Stimulated activated CD4-positive, alpha-beta T cell treated with anti-CD3 and anti-CD28 coated beads, Interleukin-15, amount 100 ng/mL, for 48 hours (primary cell): ENCODE measurements around the gene MYLK.

ENCODE experiments used
- DNase-seq, 2 donors: peaks; one replicate each; pipeline ENCODE4 v3.0.0-alpha.2; 2020; ENCODE audit warnings: low read depth in 2 of 2

The MYLK gene

DNA sequence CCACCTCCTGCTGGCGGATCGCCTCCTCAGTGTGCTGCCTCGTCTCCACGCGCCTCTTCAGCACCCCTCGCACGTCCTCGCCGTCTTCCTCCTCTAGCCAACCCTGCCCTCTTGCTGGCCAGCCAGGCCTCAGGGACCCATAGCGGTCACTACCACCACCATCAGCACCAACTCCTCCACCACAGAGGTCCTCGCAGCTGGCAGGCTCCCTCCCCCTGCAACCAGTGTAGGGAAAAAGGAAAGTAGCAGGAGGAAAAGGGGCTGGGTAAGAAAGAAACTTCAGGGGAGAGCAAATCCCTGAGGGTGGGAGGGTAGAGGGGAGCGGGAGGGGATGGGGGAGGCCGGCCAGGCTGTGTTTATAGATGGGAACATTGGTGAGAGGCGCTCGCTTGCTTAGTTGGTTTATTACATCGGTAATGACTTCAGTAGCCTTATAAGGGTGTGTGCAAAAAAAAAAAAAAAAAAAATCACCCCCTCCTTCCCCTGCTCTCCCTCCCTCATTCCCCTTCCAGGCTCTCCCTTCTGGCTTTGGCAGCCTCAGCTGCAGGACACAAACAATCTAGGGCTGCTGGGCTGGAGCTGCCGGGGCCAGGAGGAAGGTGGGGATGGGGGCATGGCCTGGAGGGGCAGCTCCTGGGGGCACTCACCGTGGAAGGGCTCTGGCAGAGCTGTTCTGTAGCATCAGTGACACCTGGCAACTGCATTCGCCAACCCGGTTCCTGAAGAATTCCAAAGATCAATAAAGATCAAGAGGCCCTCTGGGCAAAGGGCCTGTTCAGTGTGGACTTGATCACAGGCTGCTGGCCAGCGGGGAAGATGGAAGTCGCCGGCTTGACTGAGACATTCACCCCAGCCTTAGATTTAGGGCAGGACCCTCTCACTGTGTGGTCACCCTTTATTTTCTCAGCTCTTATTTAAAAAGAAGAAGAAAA is 183.1 kb downstream of the MYLK start:
- DNase-seq, result no peak

GRCh38 chr3:123698813-123699212 is 185.3 kb downstream of the MYLK start:
- no peak for DNase-seq

DNA sequence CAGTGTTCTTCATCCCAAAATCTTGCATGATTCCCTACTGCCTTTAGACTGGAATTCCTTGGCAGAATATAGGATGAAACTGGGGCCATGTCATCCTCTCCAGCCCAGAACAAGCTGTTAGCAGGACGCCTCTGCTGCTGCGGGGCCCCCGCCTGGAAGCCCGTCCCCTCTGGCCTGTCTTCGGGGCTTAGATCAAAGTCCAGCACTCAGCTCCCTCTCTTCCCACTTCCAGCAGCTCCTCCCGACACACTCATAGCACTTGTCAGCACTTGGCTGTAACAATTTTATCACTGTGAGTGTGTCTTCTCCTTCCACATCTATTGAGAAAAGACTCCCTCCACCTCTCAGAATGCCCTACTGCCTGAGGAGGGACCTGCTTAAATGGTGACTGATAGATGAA is 187.3 kb downstream of the MYLK start:
- DNase-seq, result no peak

- no peak for DNase-seq
Measured at GRCh38 chr3:123695731-123696640, 188.1 kb downstream of the MYLK start.

DNA sequence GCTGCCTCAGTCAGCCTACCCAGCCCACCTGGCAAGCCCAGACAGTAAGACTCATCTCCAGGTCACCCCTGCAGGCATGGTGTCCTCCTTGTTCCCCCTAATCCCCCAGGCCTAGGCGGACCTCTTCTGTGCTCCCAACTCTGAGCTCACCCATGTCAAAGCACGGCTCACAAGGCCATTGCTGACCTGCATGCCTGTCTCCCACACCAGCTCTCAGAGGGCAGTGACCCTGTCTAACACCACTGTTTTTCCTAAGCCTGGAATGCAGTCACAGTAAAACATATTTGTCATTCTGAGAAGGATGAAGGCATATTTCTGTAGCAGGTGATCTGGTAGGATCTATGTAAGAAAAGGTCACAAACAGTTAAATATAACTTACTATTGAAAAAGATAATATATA is 189.0 kb downstream of the MYLK start:
- DNase-seq, result no peak

GRCh38 chr3:123694366-123695087 is 189.6 kb downstream of the MYLK start:
- DNase-seq, result no peak

DNA sequence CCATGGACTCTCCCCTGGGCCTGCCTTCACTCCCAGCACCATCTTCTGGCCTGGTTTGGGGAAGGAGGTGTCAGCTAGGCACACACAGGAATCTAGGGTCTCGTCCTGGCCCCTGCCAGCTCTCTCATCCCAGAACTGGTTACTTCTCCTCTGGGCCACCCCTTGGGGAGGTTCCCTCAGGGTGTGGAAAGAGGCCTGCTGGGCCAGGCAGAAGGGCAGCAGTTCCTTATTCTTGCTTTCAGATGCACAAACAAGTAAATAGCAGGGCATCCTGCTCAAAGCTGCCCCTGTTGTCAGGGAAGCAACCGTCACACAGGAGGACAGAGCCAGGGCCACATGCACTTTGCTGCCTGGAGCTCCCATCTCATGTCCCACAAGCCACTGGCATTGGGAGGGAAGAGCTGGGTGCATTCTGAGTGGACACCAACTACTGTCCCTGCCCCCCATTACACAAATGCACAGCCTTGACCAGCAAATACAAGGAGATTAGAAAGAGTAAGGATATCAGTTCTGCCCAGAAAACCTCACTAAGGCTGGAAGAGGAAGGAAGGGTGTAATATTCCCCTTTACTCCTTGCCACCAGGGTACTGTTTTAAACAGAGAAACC is 190.4 kb downstream of the MYLK start:
- no peak for DNase-seq

- no peak for DNase-seq
Measured at GRCh38 chr3:123692671-123693070, 191.5 kb downstream of the MYLK start.

GRCh38 chr3:123692041-123692440 is 192.1 kb downstream of the MYLK start:
- DNase-seq, result no peak

- no peak for DNase-seq
Measured at GRCh38 chr3:123689831-123690230, 194.3 kb downstream of the MYLK start.

DNA sequence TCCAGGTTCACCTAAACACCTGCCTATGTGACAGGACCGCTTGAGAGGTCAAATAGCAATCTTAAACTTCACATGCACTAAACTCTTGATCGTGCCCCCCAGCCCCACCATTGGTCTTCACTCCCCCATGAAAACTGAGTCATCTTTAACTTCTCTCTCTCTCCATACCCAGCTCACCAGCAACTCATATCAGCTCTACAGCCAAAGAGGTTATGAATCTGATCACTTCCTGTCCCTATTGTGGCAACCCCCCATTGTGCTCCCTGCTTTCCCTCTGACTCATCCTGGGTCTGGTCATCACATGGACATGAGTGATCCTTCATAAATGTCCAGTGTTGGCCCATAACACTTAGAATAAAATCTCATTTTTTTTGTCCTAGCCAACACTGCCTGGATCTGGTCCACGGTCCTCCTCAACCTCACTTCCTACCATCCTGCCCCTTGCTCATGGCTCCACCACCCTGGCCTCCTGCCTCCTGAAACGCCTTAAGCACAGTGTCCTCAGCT is 195.8 kb downstream of the MYLK start:
- no peak for DNase-seq

GRCh38 chr3:123687286-123687685 is 196.8 kb downstream of the MYLK start:
- no peak for DNase-seq

- no peak for DNase-seq
Measured at GRCh38 chr3:123686251-123686650, 197.9 kb downstream of the MYLK start.

- DNase-seq, result no peak
Measured at GRCh38 chr3:123685780-123686179, 198.4 kb downstream of the MYLK start.

DNA sequence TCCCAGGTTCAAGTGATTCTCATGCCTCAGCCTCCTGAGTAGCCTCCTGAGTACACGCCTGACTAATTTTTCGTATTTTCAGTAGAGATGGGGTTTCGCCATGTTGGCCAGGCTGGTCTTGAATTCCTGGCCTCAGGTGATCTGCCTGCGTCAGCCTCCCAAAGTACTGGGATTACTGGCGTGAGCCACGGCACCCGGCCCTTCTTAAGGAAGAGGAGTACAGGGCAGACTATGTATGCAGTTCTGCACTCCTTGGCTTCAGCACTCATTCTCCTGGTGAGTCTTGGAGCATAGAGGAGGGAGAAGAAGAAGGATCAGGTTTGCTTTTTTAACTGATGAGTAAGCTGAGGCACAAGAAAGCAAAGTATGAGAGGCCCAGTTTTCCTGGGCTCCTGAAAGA is 199.5 kb downstream of the MYLK start:
- no peak for DNase-seq

GRCh38 chr3:123684209-123684608 is 199.9 kb downstream of the MYLK start:
- DNase-seq, result no peak

DNA sequence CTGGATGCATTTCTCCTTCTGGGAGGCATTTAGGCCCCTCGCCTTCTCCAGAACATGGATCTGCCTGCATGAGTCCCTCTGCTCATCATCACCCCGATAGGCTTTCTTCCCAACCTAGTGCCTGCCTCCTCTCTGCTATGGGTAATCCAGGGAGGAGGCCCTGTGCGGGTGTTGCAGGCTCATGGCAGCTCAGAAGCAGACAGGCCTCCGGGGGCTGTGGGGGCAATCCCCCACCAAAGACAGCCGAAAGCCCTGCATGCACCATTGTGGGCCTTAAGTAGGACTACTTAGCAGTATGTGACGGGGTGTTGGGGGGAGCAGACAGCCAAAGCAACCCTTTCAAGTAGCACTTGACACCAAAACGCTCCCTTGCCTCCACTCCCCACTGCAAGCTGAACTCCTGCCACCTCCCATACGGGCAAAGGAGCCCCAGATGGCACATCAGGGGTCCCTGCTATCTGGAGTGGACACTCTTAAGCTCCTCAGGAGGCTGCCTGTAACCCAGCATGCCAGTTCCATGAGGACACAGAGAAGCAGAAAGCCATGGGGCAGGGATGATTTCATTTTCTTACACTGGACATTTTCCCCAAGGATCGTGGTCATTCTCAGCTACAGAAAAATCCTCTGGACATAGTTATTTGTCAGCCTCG is 200.5 kb downstream of the MYLK start:
- DNase-seq, result no peak

GRCh38 chr3:123682781-123683504 is 201.2 kb downstream of the MYLK start:
- DNase-seq, result no peak

DNA sequence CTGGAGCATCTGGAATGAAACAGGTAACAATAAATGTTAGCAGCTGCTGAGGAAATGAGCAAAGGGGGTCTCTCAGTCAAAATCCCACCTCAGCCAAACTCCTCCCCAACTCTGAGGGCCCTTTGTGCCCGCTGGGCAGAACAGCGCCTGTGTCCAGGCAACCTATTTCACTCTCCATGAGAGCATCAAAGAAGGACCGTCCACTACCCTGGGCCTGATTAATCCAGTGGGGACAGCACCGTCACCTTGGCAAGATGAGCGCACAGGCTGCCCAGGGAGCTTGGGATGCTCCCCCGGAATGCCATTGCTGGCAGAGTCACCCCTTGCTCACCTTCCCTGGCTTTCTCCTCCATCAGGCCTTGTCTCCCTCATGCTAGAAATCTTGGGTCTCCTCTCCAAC is 201.8 kb downstream of the MYLK start:
- DNase-seq, result no peak

- no peak for DNase-seq
Measured at GRCh38 chr3:123679712-123680386, 204.3 kb downstream of the MYLK start.
